ENCODE data around the gene SUN5. TPM values are rescaled to one million over a fixed set of nuclear protein-coding genes. Genes with fewer than 3 reads are reported as not detected.

SUN5 gene
- total and polyA plus RNA-seq, 2 donors (not counting 3 experiments of a cell fraction or from before 2014, with no cell fraction given), result not detected

DNA sequence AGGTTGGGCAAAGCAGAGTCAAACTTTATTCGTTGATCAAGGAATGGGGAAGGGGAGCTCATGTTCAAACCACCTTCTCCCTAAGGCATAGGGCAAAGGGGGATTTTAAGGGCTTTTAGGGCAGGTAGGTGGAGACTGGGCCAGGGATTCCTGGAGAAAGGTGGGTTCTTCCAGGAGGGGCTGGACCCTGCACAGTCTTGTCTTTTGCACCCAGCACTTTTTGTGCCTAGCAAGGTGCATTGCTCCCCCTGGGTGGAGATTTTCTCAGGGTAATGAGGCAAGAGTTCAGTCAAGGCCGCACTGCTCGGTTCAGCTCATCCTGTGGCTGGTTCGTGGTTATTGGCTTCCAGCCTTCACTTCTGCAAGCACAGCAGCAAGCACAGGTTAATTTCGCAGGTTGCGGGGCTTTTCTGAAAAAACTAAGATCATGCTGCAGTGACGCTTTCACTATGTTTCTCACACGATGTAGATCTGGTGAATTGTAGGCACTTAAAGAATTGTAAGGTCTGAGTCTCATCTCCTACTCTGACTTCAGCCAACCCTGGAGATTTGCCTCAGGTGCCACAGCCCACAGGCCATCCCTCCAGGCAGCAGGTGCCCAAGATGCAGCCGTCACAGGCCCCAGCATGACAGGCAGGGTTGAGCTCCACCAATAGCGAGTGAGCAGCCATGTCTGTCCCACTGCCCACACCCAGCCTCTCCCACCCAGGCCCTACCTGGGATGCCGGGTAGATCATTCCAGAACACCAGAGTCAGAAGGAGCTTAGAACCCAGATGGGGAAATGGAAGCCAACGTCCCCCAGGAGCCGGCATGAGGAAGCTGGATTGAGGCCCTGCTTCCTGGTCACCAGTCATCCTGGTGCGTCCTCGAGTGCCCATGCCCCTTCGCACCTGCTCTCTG lies 37.1 kb downstream of the SUN5 start:
- dilution Hi-C loops (cut with MboI; ENCODE audit: extremely low pct_ligation_motif_present, low sequenced_read_pairs), result no loop called here
- no peak overlapping the region for H3K27ac ChIP-seq (ENCODE audit: insufficient read depth, low read depth, low read length)
- no peak for FAIRE-seq
- H3K79me2 ChIP-seq (ENCODE audit: control insufficient read depth, insufficient read depth, low read length), result no peaks in the 10 kb centered on the region
- intact Hi-C loops (cut with micrococcal nuclease), result no loop called here
- no peak overlapping the region for H3K9ac ChIP-seq (replicated peaks; ENCODE audit: extremely low read depth, insufficient read depth, low read length)
- no peaks in the 10 kb centered on the region for H4K20me1 ChIP-seq (replicated peaks; ENCODE audit: control insufficient read depth, extremely low read depth, insufficient read depth, low read length)
- H3K9me1 ChIP-seq (replicated peaks; ENCODE audit: control insufficient read depth, extremely low read depth, insufficient read depth, low read length), result no peaks in the 10 kb centered on the region
- H3K36me3 ChIP-seq (ENCODE audit: control insufficient read depth in 2 of 2, extremely low read depth in 1 of 2, insufficient read depth in 2 of 2, low read length in 2 of 2), result no peaks in the 10 kb centered on the region
- DNase-seq (ENCODE audit: low read depth, low spot score), result no peak
- H3K4me3 ChIP-seq (replicated peaks in 1 of 3; ENCODE audit: insufficient read depth in 1 of 3, low read depth in 1 of 3, low read length in 3 of 3), result no peak overlapping the region
- no peaks in the 10 kb centered on the region for H3K9me3 ChIP-seq (replicated peaks; ENCODE audit: control insufficient read depth, insufficient read depth, low read length)
- ChIA-PET POLR2A (no interaction called here), CTCF (interaction anchor here (0.8 to 1.5 kb wide), 3 partner anchors 10 to 16 kb away, joined by 3 to 4 read pairs (median 3); no protein-coding TSS in a partner anchor)
- no TSS peak for BruUV-seq (replicated peaks)
- no peak overlapping the region for H2AFZ ChIP-seq (ENCODE audit: low read depth, low read length)
- H3K4me1 ChIP-seq (ENCODE audit: control insufficient read depth, extremely low read depth, insufficient read depth, low read length), result peaks cover 9% of the 10 kb centered on the region
- TF ChIP-seq GATA2 (IDR thresholded peaks at IDR 0.05; ENCODE audit: insufficient read depth, insufficient read length, low read depth, low read length) (no peak), POLR2AphosphoS5 (IDR thresholded peaks at IDR 0.05; ENCODE audit: insufficient read depth, low read depth, low read length) (no peak), FOS (IDR thresholded peaks at IDR 0.05; ENCODE audit: borderline replicate concordance, insufficient read depth, low read length) (no peak)
- H3K4me2 ChIP-seq (ENCODE audit: insufficient read depth, low read length), result no peak overlapping the region
- peaks cover 1 to 2% of the 10 kb centered on the region in 2 experiments for H3K27me3 ChIP-seq (ENCODE audit: control insufficient read depth in 2 of 2, insufficient read depth in 2 of 2, low read length in 2 of 2)

DNA sequence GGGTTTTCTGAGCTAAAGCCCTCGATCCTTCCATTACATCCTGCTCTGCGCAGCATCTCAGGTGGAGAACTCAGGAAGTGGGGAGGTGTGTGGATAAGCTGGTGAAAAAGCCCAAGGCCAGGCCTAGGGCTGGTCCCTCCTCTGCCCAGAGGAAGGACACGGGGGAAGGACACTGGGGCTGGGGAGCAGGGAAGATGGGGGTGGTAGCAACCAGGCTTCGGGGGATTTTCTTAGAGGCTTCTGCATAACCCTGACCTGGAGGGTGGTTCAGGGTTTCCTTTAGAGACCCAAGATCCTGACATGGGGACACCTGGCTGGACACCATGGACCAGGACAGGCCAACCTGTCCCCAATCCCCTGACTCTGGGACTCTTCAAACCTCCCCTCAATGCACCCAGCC lies 37.9 kb downstream of the SUN5 start:
- H4K20me1 ChIP-seq (replicated peaks; ENCODE audit: control insufficient read depth, extremely low read depth, insufficient read depth, low read length), result no peaks in the 10 kb centered on the region
- BruUV-seq (replicated peaks), result no TSS peak
- H2AFZ ChIP-seq (ENCODE audit: low read depth, low read length), result no peak overlapping the region
- H3K9me1 ChIP-seq (replicated peaks; ENCODE audit: control insufficient read depth, extremely low read depth, insufficient read depth, low read length), result no peaks in the 10 kb centered on the region
- dilution Hi-C loops (cut with MboI; ENCODE audit: extremely low pct_ligation_motif_present, low sequenced_read_pairs), result no loop called here
- FAIRE-seq (no peak), DNase-seq (ENCODE audit: low read depth, low spot score) (no peak)
- peaks cover 2% of the 10 kb centered on the region for H3K4me1 ChIP-seq (ENCODE audit: control insufficient read depth, extremely low read depth, insufficient read depth, low read length)
- H3K9ac ChIP-seq (replicated peaks; ENCODE audit: extremely low read depth, insufficient read depth, low read length), result no peak overlapping the region
- H3K27ac ChIP-seq (ENCODE audit: insufficient read depth, low read depth, low read length), result no peak overlapping the region
- TF ChIP-seq MAX (IDR thresholded peaks at IDR 0.05; ENCODE audit: insufficient read depth, insufficient read length), result no peak
- no peak for TF ChIP-seq POLR2AphosphoS5 (IDR thresholded peaks at IDR 0.05; ENCODE audit: insufficient read depth, low read depth, low read length)
- TF ChIP-seq JUN (IDR thresholded peaks at IDR 0.05; ENCODE audit: borderline replicate concordance, insufficient read depth, insufficient read length, low read depth), result no peak
- no peak for TF ChIP-seq EZH2 (IDR thresholded peaks at IDR 0.05; ENCODE audit: borderline replicate concordance, low read depth, low read length, severe bottlenecking)
- TF ChIP-seq GATA2 (IDR thresholded peaks at IDR 0.05; ENCODE audit: insufficient read depth, insufficient read length, low read depth, low read length), result no peak
- no peak for TF ChIP-seq CTCF (IDR thresholded peaks at IDR 0.05; ENCODE audit: extremely low read depth in 1 of 2, insufficient read depth in 1 of 2, low read depth in 1 of 2, low read length in 2 of 2)
- TF ChIP-seq FOS (IDR thresholded peaks at IDR 0.05; ENCODE audit: borderline replicate concordance, insufficient read depth, low read length), result no peak
- no peak for TF ChIP-seq POLR2A (IDR thresholded peaks at IDR 0.05; ENCODE audit: low read depth, low read length)
- POLR2A ChIA-PET, result no interaction called here
- no peaks in the 10 kb centered on the region for H3K9me3 ChIP-seq (replicated peaks; ENCODE audit: control insufficient read depth, insufficient read depth, low read length)
- H3K4me2 ChIP-seq (ENCODE audit: insufficient read depth, low read length), result no peak overlapping the region
- no peak overlapping the region for H3K4me3 ChIP-seq (replicated peaks in 1 of 3; ENCODE audit: insufficient read depth in 1 of 3, low read depth in 1 of 3, low read length in 3 of 3)
- CTCF ChIA-PET, result interaction anchor here (1.5 kb wide), 1 partner anchor 15 kb away, joined by 4 read pairs; no protein-coding TSS in a partner anchor
- H3K27me3 ChIP-seq (ENCODE audit: control insufficient read depth in 2 of 2, insufficient read depth in 2 of 2, low read length in 2 of 2), result peaks cover 1 to 2% of the 10 kb centered on the region in 2 experiments
- intact Hi-C loops (cut with micrococcal nuclease), result no loop called here
- no peaks in the 10 kb centered on the region for H3K79me2 ChIP-seq (ENCODE audit: control insufficient read depth, insufficient read depth, low read length)
- H3K36me3 ChIP-seq (ENCODE audit: control insufficient read depth in 2 of 2, extremely low read depth in 1 of 2, insufficient read depth in 2 of 2, low read length in 2 of 2), result no peaks in the 10 kb centered on the region
